Measurements from ENCODE around the gene GPR162. TPM values are rescaled to one million over a fixed set of nuclear protein-coding genes. Genes with fewer than 3 reads are reported as not detected.

Gene GPR162
- total and polyA plus RNA-seq, 4 donors = 0.59 to 2.4 (median 1.7) TPM

DNA sequence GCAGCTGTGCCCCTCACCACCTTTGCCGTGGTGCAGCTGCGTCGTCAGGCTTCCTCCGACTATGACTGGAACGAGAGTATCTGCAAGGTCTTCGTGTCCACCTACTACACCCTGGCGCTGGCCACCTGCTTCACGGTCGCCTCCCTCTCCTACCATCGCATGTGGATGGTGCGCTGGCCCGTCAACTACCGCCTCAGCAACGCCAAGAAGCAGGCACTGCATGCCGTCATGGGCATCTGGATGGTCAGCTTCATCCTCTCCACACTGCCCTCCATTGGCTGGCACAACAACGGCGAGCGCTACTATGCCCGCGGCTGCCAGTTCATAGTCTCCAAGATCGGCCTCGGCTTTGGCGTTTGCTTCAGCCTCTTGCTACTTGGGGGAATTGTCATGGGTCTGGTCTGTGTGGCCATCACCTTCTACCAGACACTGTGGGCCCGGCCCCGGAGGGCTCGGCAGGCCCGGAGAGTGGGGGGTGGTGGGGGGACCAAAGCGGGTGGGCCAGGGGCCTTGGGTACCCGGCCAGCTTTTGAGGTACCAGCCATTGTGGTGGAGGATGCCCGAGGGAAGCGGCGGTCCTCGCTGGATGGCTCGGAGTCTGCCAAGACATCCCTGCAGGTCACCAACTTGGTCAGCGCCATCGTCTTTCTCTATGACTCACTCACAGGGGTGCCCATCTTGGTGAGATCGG, 2.6 kb downstream of the GPR162 start:
- Histone ChIP-seq H3K9ac (ENCODE audit: low read depth in 1 of 2, low read length in 2 of 2) (no peak overlapping the region), H3K27me3 (ENCODE audit: control insufficient read depth in 4 of 4, insufficient read depth in 4 of 4, low read length in 3 of 4) (peaks cover 0 to 2% (median 0%) of the 10 kb centered on the region in 4 donors), H3K36me3 (ENCODE audit: control insufficient read depth in 4 of 4, insufficient read depth in 3 of 4, low read depth in 1 of 4, low read length in 3 of 4) (no peaks in the 10 kb centered on the region), H3K4me3 (ENCODE audit: low read depth in 1 of 3, low read length in 3 of 3) (no peak overlapping the region), H3K27ac (ENCODE audit: low read depth in 1 of 2, low read length in 2 of 2) (no peak overlapping the region), H3K9me3 (ENCODE audit: control insufficient read depth in 4 of 4, low read length in 3 of 4) (no peaks in the 10 kb centered on the region), H3K4me1 (ENCODE audit: control insufficient read depth in 4 of 4, insufficient read depth in 4 of 4, low read length in 3 of 4) (peaks cover 7 to 44% (median 29%) of the 10 kb centered on the region in 4 donors)
- no peak for TF ChIP-seq HNF4A (conservative IDR thresholded peaks at IDR 0.05)
- TF ChIP-seq, protein P1, sequence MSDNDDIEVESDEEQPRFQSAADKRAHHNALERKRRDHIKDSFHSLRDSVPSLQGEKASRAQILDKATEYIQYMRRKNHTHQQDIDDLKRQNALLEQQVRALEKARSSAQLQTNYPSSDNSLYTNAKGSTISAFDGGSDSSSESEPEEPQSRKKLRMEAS (IDR thresholded peaks at IDR 0.05) = no peak
- TF ChIP-seq EGR1 (IDR thresholded peaks at IDR 0.05; ENCODE audit: low read depth in 2 of 2) = no peak
- no peak for TF ChIP-seq RAD21 (IDR thresholded peaks at IDR 0.05)
- no peak for TF ChIP-seq REST (IDR thresholded peaks at IDR 0.05)
- TF ChIP-seq RXRA (IDR thresholded peaks at IDR 0.05) = no peak
- TF ChIP-seq TAF1 (conservative IDR thresholded peaks at IDR 0.05) = no peak
- no peak for TF ChIP-seq YY1 (IDR thresholded peaks at IDR 0.05)
- TF ChIP-seq, protein P2, sequence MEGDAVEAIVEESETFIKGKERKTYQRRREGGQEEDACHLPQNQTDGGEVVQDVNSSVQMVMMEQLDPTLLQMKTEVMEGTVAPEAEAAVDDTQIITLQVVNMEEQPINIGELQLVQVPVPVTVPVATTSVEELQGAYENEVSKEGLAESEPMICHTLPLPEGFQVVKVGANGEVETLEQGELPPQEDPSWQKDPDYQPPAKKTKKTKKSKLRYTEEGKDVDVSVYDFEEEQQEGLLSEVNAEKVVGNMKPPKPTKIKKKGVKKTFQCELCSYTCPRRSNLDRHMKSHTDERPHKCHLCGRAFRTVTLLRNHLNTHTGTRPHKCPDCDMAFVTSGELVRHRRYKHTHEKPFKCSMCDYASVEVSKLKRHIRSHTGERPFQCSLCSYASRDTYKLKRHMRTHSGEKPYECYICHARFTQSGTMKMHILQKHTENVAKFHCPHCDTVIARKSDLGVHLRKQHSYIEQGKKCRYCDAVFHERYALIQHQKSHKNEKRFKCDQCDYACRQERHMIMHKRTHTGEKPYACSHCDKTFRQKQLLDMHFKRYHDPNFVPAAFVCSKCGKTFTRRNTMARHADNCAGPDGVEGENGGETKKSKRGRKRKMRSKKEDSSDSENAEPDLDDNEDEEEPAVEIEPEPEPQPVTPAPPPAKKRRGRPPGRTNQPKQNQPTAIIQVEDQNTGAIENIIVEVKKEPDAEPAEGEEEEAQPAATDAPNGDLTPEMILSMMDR (IDR thresholded peaks at IDR 0.05; ENCODE audit: low read depth, low read length, missing input control) = no peak
- no peak for TF ChIP-seq GABPA (IDR thresholded peaks at IDR 0.05 in 1 of 2, conservative IDR thresholded peaks at IDR 0.05 in 1 of 2)
- TF ChIP-seq FOXA1 (IDR thresholded peaks at IDR 0.05) = no peak
- no peak for DNase-seq (ENCODE audit: low spot score)
- 89% methylated on average over 37 of the region's 37 CpGs for WGBS

DNA sequence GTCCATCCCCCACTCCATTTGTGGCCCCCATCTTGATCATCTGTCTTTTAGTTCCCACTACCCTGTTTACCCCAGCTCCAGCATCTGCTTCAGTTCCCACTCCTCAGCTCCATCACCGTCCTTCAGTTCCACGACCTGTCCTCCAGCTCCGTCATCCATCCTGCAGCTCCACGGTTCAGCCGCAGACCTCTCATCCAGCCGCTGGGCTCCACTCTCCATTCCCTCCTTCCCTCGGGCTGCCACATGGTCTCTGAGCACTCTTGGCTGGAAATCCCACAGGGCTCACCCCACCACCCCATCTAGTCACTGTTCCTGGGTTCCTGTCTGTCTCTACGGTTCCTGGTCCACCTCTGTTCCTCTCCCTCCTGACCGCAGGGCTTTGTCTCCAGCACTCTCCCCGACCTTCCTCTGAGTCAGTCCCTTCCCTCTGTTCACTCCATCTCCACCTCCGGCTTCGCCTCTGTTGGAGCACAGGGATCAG, 3.3 kb downstream of the GPR162 start:
- H3K4me3 ChIP-seq (ENCODE audit: low read depth in 1 of 3, low read length in 3 of 3) = no peak overlapping the region
- no peak for TF ChIP-seq FOXA1 (IDR thresholded peaks at IDR 0.05)
- H3K36me3 ChIP-seq (ENCODE audit: control insufficient read depth in 4 of 4, insufficient read depth in 3 of 4, low read depth in 1 of 4, low read length in 3 of 4) = no peaks in the 10 kb centered on the region
- no peak overlapping the region for H3K9ac ChIP-seq (ENCODE audit: low read depth in 1 of 2, low read length in 2 of 2)
- no peak for DNase-seq (ENCODE audit: low spot score)
- 58% methylated on average over 12 of the region's 12 CpGs for WGBS
- H3K4me1 ChIP-seq (ENCODE audit: control insufficient read depth in 4 of 4, insufficient read depth in 4 of 4, low read length in 3 of 4) = peaks cover 10 to 38% (median 22%) of the 10 kb centered on the region in 4 donors
- H3K9me3 ChIP-seq (ENCODE audit: control insufficient read depth in 4 of 4, low read length in 3 of 4) = no peaks in the 10 kb centered on the region
- peaks cover 0 to 2% (median 0%) of the 10 kb centered on the region in 4 donors for H3K27me3 ChIP-seq (ENCODE audit: control insufficient read depth in 4 of 4, insufficient read depth in 4 of 4, low read length in 3 of 4)
- no peak overlapping the region for H3K27ac ChIP-seq (ENCODE audit: low read depth in 1 of 2, low read length in 2 of 2)
